Fibroblast of the aortic adventitia (primary cell): ENCODE results near the gene PLAGL2. TPM values are rescaled to one million over a fixed set of nuclear protein-coding genes. Genes with fewer than 3 reads are reported as not detected.

Experiments
- DNase-seq: peaks from one replicate; pipeline ENCODE4 v3.0.0-alpha.2; 2010; ENCODE audit warnings: low read depth
- H3K4me3 ChIP-seq: 2 replicates; pipeline ENCODE4 v1.5.1; 2011; ENCODE audit warnings: low read depth, mild to moderate bottlenecking, control low read depth, low read length, moderate library complexity
- total RNA-seq: library from RNA; depleted of rRNA; stranded (reverse); fragments of >200 nt; gene quantifications from 2 replicates; pipeline ENCODE4 v1.2.3, GENCODE V29; 2012; ENCODE audit warnings: low replicate concordance
- TF ChIP-seq, protein P1 (sequence below): IDR thresholded peaks from 2 replicates; pipeline ENCODE4 v1.5.1; 2011; ENCODE audit warnings: mild to moderate bottlenecking, low read length, control low read depth, inconsistent platforms; ENCODE audit not compliant: insufficient read depth

Gene PLAGL2
- total RNA-seq, 1 donor: 4.2 TPM

DNA sequence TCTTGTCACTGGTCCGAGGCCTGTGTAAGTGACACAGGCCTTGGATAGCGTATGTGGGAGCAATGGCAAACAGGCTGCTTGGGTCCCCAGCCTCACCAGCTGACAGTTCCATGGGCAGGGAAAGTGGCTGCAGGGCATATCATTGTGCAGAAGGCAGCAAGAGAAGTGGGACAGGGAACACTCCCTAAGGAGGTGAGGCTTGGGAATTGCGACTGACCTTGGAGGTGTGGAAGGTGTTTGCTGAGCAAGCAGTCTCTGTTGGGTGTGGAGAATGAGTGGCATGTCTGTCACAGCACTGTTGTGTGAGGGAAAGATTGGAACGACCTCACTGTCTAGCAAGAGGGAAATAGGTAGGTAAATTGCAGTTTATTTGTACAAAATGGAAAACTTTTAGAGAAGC is 16.9 kb upstream of the PLAGL2 start:
- no peak overlapping the region for H3K4me3 ChIP-seq
- TF ChIP-seq, protein P1, sequence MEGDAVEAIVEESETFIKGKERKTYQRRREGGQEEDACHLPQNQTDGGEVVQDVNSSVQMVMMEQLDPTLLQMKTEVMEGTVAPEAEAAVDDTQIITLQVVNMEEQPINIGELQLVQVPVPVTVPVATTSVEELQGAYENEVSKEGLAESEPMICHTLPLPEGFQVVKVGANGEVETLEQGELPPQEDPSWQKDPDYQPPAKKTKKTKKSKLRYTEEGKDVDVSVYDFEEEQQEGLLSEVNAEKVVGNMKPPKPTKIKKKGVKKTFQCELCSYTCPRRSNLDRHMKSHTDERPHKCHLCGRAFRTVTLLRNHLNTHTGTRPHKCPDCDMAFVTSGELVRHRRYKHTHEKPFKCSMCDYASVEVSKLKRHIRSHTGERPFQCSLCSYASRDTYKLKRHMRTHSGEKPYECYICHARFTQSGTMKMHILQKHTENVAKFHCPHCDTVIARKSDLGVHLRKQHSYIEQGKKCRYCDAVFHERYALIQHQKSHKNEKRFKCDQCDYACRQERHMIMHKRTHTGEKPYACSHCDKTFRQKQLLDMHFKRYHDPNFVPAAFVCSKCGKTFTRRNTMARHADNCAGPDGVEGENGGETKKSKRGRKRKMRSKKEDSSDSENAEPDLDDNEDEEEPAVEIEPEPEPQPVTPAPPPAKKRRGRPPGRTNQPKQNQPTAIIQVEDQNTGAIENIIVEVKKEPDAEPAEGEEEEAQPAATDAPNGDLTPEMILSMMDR: no peak
- no peak for DNase-seq

DNA sequence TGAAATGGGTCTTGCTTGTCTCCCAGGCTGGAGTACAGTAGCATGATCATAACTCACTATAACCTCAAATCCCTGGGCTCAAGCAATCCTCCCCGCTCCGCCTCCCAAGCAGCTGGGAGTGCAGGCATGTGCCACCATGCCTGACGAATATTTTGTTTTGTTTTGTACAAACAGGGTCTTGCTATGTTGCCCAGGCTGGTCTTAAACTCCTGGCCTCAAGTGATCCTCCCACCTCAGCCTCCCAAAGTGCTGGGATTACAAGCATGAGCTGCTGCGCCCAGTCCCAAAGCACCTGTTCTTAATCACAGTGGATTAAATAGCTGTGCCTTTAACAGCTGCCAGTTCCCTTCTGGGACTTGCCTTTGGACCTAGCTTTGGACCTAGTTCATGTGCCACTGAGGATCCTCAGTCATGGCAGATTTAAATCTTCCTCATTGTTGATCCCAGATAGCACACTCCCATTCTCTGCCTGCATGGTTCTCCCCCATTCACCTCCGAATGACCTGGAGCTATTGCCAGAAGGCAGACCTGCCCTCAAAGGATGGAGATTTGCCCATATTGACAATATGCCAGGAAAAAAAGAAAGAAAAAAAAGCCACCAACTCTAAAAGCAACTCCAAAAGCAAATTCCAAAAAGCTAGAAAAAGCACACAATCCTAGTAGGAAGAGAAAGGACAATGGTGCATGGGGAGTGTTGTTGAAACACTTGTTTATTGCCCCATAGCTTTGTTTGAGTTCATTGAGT is 10.8 kb upstream of the PLAGL2 start:
- no peak overlapping the region for H3K4me3 ChIP-seq
- DNase-seq: no peak
- TF ChIP-seq, protein P1: no peak

DNA sequence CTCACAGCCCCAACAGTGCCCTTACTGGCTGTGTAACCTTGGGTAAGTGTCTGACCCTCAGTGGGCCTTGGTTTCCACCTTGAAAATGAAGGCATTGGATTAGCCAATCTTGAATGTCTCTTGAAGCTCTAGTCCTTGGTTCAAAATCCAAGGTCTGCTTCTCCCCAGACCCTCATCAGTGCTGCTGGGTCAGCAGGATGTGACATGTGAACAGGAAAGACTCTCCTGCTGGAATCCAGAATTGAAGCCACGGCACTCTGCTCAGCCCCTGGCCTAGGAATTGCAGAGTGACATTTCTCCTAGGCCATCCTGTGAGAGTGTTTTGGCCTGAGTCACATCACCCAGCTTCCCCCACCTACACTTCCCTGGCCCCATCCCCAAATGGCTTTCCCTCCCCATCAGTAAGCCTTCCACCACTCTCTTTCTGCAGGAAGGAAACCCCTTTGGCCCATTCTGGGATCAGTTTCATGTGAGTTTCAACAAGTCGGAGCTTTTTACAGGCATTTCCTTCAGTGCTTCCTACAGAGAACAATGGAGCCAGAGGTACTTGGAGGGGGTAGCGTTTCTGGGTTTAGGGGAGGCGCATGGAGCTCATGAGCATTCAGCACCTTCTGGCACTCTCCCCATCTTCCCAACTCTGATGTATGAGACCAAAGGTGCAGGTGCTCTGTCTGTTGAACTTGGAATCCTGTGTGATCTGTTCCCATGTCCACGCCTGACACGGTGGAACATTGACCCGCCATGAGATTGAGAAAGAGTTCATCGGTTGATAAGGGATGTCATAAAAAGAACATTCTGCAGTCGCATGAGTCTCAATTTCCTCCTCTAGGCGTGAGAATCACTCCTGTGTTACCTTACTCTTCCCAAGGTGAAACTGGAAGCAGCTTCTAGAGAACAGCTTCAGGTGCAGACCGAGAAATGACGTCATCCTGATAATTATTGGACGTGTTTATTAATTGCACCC is 8.9 kb upstream of the PLAGL2 start:
- DNase-seq: no peak
- TF ChIP-seq, protein P1: no peak

DNA sequence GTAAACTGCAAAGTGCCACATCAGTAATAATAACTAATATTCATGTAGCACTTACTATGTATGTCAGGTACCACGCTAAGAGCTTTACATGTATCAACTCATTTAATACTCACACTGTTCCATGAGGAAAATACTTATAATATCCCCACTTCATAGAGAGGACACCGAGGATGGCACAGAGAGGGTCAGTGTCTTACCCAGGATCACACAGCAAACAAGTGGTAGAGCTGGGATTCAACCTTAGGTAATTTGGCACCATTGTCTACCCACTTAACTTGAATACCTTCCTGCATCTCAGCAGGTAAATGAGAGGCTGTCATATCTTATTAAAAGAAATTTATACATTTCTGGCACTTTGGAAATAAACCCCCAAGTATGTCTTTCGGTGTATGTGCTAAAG is 8.2 kb upstream of the PLAGL2 start:
- TF ChIP-seq, protein P1: no peak
- no peak overlapping the region for H3K4me3 ChIP-seq
- DNase-seq: no peak

More for the DNA sequence above, 8.9 kb upstream of the PLAGL2 start:
- no peak overlapping the region for H3K4me3 ChIP-seq

DNA sequence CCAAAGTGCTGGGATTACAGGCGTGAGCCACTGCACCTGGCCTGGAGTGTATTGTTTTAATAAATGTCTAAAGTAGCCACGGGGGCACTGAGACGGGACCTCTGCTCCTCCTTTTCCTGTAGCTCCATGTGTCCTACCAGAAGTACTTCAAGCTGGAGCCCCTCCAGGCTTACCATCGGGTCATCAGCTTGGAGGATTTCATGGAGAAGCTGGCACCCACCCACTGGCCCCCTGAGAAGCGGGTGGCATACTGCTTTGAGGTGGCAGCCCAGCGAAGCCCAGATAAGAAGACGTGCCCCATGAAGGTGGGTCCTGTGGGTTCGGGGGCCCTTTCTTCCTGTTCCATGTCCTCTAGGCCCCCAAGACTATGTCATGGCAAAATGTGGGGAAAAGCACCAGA is 7.6 kb upstream of the PLAGL2 start:
- no peak overlapping the region for H3K4me3 ChIP-seq
- TF ChIP-seq, protein P1: no peak
- no peak for DNase-seq

DNA sequence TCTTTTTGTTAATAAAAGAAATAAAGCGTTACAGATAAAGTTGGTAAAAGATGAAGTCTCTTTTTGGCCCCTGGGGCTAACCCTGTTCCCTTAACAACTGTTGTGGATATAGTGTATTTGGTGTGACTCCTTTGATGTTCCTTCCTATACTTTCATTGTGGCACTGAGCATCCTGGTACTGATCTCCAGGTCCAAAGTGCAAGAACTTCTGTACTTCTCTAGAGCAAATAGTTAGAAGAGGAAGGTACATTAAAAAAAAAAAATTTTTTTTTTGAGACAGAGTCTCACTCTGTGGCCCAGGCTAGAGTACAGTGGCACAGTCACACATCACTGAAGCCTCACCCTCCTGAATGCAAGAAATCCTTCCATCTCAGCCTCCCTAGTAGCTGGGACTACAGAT is 6.3 kb upstream of the PLAGL2 start:
- no peak overlapping the region for H3K4me3 ChIP-seq
- TF ChIP-seq, protein P1: no peak
- DNase-seq: no peak
